ENCODE data around the gene SCAMP2.
"Not testable (repeated sequence)": the region's sequence is repeated elsewhere in the genome, so short reads cannot be mapped to it uniquely, and the experiment has no call there.

Gene SCAMP2

GRCh38 chr15:74890665-74890960 lies 17.4 kb upstream of the SCAMP2 start:
- no peak for DNase-seq (ENCODE audit: low read depth in 1 of 2, low spot score in 1 of 2)

GRCh38 chr15:74889883-74890664 lies 16.9 kb upstream of the SCAMP2 start, which contains the start of gene MPI:
TSS of gene MPI (plus strand) at chr15:74890042. CDS start at chr15:74890074, 32 bp downstream.
- DNase-seq (ENCODE audit: low read depth in 1 of 2, low spot score in 1 of 2) = peak; percentile 76 to 85

- DNase-seq (ENCODE audit: low read depth in 1 of 2, low spot score in 1 of 2) = no peak
Observed at GRCh38 chr15:74889390-74889882, 16.3 kb upstream of the SCAMP2 start.

- DNase-seq (ENCODE audit: low read depth in 1 of 2, low spot score in 1 of 2) = no peak
Observed at GRCh38 chr15:74888716-74889115, 15.6 kb upstream of the SCAMP2 start.

GRCh38 chr15:74887537-74888193 lies 14.5 kb upstream of the SCAMP2 start:
- DNase-seq (ENCODE audit: low read depth in 1 of 2, low spot score in 1 of 2) = not testable (repeated sequence)

- DNase-seq (ENCODE audit: low read depth in 1 of 2, low spot score in 1 of 2) = no peak
Observed at GRCh38 chr15:74885461-74885860, 12.3 kb upstream of the SCAMP2 start.

- DNase-seq (ENCODE audit: low read depth in 1 of 2, low spot score in 1 of 2) = no peak
Observed at GRCh38 chr15:74884428-74885223, 11.5 kb upstream of the SCAMP2 start.

- no peak for DNase-seq (ENCODE audit: low read depth in 1 of 2, low spot score in 1 of 2)
Observed at GRCh38 chr15:74882528-74882927, 9.4 kb upstream of the SCAMP2 start.

GRCh38 chr15:74878273-74878672 lies 5.1 kb upstream of the SCAMP2 start:
- DNase-seq (ENCODE audit: low read depth in 1 of 2, low spot score in 1 of 2) = no peak

- no peak for DNase-seq (ENCODE audit: low read depth in 1 of 2, low spot score in 1 of 2)
Observed at GRCh38 chr15:74873756-74874424, 725 bp upstream of the SCAMP2 start.

- DNase-seq (ENCODE audit: low read depth in 1 of 2, low spot score in 1 of 2) = no peak
Observed at GRCh38 chr15:74872702-74873035, 496 bp downstream of the SCAMP2 start.

- no peak for DNase-seq (ENCODE audit: low read depth in 1 of 2, low spot score in 1 of 2)
Observed at GRCh38 chr15:74870436-74871215, 2.5 kb downstream of the SCAMP2 start.

- DNase-seq (ENCODE audit: low read depth in 1 of 2, low spot score in 1 of 2) = no peak
Observed at GRCh38 chr15:74869726-74870407, 3.3 kb downstream of the SCAMP2 start.

GRCh38 chr15:74869372-74869725 lies 3.8 kb downstream of the SCAMP2 start:
- DNase-seq (ENCODE audit: low read depth in 1 of 2, low spot score in 1 of 2) = no peak

GRCh38 chr15:74868059-74868458 lies 5.1 kb downstream of the SCAMP2 start:
- no peak for DNase-seq (ENCODE audit: low read depth in 1 of 2, low spot score in 1 of 2)

GRCh38 chr15:74867466-74868038 lies 5.6 kb downstream of the SCAMP2 start:
- no peak for DNase-seq (ENCODE audit: low read depth in 1 of 2, low spot score in 1 of 2)

GRCh38 chr15:74866090-74866489 lies 7.1 kb downstream of the SCAMP2 start:
- DNase-seq (ENCODE audit: low read depth in 1 of 2, low spot score in 1 of 2) = no peak

- no peak for DNase-seq (ENCODE audit: low read depth in 1 of 2, low spot score in 1 of 2)
Observed at GRCh38 chr15:74865316-74865715, 7.8 kb downstream of the SCAMP2 start.

GRCh38 chr15:74864296-74864695 lies 8.9 kb downstream of the SCAMP2 start:
- no peak for DNase-seq (ENCODE audit: low read depth in 1 of 2, low spot score in 1 of 2)

All from activated CD4-positive, alpha-beta T cell treated with anti-CD3 and anti-CD28 coated beads, Interleukin-2, amount 50 U/mL, for 24 hours (primary cell).